HG03342 (cell line): ENCODE results near the gene TSPAN3.

ENCODE experiments used
- ATAC-seq: cut with Tn5 transposase; IDR thresholded peaks from one replicate; pipeline ENCODE4 v1.9.1; 2021; ENCODE audit warnings: mild to moderate bottlenecking, moderate library complexity; ENCODE audit not compliant: unreplicated experiment

Gene TSPAN3

DNA sequence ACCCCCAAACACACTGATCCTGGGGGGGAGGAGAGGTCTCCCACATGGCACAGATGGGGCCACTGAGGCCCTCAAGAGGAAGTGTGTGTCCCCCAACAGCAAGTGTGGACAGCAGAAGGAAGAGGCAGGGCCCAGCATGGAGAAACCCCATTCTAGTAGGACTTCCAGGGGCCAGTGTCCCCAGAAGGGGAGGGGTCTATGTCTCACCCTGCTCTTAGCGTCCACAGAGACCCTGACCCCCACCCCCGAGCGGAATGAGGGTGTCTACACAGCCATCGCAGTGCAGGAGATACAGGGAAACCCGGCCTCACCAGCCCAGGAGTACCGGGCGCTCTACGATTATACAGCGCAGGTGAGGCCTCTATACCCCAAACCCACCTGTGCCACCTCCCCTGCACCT is 35.3 kb downstream of the TSPAN3 start:
- no peak for ATAC-seq

GRCh38 chr15:77034695-77035489 is 36.0 kb downstream of the TSPAN3 start:
- ATAC-seq = no peak

DNA sequence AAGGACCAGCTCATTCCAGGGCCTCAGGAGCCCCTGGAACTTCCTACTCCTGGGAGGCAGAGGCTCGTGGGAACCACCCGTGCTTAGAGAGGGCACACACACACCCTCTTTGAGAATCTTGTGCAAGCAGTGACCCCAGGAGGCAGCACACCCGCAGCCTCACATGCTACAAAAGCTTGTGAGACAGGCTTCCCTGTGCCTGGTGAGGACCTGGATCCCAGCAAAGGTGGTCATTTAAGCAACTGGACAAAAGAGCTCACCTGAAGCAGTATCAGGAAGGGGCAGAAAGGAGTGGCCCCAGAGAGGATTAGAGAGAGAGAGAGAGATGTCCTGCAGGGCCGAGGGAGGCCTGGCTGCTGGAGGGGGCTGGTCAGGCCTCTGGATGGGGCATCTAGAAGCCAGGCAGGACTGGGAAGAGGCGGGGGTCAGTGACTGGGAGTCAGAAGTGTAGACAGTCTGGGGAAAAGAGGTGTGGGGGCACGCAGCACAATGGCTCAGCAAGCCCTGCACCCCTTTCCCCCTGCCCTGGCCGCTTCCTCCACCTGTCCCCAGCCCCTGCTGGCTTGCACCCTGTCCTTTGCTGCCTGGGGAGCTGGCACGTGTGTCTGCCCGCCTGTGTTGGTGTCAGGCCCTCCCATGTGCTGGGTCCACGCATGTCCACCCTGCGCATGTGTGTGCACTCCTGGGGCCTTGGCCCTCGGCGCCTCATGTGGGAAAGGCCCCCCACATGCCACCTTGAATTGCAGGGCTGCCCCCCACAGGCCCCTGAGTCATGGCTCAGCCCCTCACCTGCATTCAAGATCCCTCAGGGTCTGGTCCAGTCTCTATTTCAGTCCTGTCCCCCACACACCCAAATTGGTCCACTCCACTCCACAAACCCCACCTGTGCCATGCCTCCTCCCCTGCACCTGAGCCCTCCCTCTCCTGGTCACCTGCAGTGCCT is 36.9 kb downstream of the TSPAN3 start:
- no peak for ATAC-seq

GRCh38 chr15:77033417-77033728 is 37.5 kb downstream of the TSPAN3 start:
- ATAC-seq = no peak

GRCh38 chr15:77032647-77033416 is 38.1 kb downstream of the TSPAN3 start:
- ATAC-seq = no peak

DNA sequence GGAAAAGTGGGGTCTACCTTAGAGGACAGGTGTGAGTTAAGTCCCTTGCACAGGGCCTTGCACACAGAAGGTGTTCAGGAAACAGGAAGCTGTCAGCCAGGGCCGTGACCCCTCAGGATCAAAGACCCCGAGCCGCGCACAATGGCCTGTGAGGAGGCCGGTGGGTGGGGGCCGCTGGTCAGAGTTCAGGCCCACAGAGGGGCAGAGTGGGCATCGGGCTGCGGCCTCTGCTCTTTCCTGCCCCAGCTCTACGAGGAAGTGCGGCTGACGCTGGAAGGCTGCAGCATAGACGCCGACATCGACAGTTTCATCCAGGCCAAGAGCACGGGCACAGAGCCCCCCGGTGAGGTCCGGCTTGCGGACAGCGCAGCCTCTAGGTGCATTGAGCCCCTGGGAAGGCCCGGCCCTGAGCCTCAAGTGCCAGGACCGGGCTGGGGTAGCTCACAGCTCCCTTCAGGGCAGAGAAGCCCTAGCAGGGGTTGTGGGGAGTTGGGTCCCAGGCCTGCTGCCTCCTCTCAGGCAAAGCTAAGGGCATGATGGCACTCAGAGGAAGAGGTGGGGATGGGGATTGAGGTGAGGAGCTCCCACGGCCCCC is 38.8 kb downstream of the TSPAN3 start:
- ATAC-seq = no peak

DNA sequence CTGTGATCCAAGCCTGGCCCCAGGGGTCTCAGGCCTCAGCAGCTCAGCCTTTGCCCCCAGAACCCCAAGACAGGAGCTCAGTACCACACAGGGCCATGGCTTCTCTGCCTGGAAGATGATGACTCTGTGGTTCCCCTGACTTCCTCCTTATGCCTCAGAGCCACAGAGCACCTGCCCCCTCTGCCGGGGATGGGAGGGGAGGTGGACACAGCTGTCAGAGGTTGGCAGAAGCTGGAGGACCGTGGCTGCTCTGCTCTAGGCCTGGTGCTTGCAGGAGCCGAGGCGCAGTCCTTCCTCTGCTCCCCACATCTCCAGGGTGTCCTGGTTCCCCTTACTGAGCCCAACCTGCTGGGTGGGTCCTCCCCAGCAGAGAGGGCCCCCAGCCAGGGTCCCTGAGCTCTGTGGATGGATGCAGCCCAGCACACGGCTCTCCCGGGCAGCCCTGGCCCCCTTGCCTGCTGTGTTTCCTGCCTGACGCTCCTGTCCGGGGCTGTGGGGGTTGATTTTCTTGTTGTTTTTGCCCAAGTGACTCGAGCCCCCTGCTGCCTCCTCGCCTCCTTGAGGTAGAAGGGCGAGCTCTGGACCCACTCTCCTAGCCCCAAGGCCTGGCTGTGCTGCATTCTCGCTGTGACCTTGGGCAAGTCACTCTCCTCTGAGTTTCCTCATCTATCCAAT is 39.4 kb downstream of the TSPAN3 start:
- no peak for ATAC-seq

DNA sequence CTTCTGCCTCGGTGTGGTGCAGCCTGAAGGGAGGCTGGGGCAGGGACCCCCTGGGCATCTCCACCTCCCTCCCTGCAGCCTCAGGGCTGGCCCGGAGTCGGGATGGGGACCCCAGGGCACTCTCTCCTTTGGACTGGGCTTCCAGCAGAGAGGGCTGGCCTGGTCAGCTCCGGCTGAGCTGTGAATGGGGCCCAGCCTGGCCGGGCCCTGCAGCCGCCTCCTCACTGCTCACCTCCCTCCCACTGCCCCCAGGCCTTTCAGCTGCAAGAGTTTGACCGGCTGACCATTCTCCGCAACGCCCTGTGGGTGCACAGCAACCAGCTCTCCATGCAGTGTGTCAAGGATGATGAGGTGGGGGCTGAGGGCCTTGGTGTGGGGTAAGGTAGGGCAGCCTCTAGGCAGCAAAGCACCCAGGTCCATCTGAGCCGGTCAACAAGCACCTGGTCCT is 40.0 kb downstream of the TSPAN3 start:
- no peak for ATAC-seq

DNA sequence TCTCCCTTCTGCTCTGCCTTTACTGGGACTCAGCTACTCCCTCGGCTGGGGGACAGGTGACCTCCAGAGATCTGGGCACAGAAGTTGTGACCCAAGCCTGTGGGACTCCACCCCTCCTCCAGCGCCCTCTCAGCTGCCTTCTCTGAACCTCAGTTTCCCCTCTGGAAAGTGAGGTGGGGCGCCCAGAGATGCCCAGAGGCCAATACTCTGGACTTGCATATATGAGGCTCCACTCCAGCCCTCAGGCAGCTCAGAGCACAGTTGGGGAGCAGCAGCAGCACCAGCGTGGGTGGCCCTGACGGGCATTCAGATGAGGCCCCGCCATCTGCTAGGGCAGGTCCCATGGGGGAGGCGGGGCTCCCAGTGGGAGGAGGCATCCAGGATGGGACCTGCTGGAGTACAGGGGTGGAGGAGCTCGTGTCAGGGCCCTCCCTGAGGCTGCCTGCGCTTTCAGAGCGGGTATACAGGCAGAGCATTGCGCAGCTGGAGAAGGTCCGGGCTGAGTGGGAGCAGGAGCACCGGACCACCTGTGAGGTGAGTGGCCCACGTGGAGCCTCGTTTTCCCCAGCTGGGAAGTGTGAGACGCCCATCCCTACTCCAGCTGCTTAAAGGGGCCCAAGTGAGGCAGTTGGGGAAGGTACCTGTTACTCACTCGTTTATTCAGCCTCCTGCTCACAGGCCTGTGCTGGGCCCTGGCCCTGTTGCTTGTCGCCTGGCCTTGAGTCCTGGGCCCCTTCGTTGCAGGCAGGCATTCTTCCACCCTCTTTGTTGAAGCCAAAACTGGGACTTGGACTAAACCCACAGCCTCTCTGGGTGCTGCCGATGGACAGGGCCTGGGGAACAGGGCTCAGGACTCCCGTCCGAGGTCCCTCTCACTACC is 40.6 kb downstream of the TSPAN3 start:
- ATAC-seq = no peak

DNA sequence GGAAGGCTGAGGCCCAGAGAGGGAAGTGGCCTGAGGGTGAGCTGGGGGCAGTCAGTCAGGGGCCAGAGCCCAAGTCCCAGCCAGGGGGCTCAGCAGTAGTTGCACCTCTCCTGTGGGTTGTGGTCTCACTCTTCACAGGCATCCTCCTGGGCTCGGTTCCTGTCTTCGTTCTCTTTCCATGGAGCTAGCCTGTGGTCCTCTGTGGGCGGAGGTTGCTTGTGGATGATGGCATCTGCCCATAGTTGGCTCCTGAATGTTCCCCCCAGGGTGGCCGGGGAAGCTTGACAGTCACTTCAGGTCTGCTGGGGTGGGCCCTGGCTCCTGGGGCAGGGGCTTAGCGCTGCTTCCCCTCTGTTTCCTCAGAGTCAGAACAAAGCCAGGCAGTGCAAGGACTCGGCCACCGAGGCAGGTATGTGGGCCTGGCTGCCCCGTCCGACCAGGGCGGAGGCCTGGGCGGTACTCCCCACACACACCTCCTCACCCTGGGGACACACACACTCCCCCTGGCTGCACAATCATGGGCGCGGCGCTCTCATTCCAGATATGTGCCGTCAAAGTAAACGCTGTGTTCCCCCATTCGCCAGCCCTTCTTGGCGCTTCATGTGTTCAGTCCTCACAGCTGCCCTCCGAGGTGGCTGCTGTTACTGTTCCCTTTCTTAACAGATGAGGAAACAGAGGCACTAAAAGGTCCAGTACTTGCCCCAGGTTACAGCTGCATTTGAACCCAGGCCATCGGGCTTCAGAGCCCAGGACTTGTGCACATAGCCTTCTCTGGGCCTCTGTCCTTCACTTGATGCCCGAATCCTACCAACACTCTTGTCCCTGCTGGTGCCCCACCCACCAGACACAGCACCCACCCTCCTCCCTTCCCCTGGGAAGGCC is 41.5 kb downstream of the TSPAN3 start:
- ATAC-seq = no peak

DNA sequence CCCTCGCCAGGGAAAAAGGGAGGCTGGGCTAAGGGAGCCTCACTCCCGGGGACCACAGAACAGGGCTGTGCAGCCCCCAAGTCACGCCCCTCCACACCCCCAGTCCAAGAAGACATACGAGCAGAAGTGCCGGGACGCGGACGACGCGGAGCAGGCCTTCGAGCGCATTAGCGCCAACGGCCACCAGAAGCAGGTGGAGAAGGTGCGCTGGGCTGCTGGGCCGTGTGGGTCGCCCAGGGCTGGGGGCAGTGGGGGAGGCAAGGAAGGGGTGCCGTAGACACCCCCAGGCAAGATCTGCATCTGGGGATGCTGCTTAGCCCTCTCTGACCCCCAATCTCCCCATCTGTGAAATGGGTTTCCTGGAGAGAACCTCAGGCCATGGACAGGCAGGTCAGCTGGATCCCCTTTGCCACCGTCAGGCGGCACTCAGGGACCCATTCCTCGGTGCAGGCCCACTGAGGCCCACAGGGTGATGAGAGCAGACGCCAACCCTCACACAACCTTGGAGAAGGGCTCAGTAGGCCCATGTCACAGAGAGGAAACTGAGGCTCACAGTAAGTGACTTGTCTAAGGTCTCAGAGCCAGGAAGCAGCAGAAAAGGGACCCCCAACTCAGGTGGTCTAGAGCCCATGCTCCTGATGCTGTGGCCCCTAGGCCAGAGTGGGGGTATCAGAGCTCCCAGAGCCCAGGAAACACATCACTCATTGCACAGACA is 42.3 kb downstream of the TSPAN3 start:
- ATAC-seq = no peak

GRCh38 chr15:77027697-77028450 is 43.0 kb downstream of the TSPAN3 start:
- no peak for ATAC-seq

GRCh38 chr15:77027111-77027696 is 43.7 kb downstream of the TSPAN3 start:
- ATAC-seq = no peak

- no peak for ATAC-seq
Observed at GRCh38 chr15:77026501-77027110, 44.3 kb downstream of the TSPAN3 start.

DNA sequence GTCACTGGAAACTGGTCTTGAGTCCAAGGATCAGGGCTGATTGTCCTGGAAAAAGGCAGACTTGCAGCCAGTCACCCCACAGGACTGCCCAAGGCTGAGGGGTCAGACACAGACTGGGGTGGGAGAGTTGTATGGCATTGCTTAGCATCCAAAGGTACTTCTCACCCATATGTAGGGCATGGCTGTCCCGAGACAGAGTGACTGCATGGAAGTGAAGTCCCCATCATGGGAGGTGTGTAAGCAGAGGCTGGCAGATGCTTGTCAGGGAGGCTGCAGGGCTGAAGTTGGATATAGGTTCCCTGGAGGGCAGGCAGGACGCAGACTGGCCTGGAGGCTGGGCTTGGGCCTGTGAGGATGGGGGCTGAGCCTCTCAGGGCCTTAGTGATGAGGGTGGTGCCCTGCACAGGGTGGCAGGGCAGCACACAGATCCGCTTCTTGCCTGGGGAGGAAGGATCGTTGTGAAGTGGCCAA is 44.9 kb downstream of the TSPAN3 start:
- no peak for ATAC-seq
